Fibroblast of lung (primary cell): ENCODE data around the gene MIEN1. TPM values are rescaled to one million over a fixed set of nuclear protein-coding genes. Genes with fewer than 3 reads are reported as not detected.

Experiments used
- DNase-seq, 2 donors: peaks; one replicate each; pipeline versions ENCODE4 v3.0.0 to v3.0.0-alpha.2; 2010; ENCODE audit warnings: low read depth in 2 of 2
- H2AFZ ChIP-seq: 2 replicates; pipeline ENCODE4 v1.5.1; 2012; ENCODE audit warnings: low read length, control low read depth, inconsistent platforms
- H3K27ac ChIP-seq: 2 replicates; pipeline ENCODE4 v1.5.1; 2011; ENCODE audit warnings: low read length, control low read depth; ENCODE audit not compliant: insufficient read depth
- H3K27me3 ChIP-seq: 2 replicates; pipeline ENCODE4 v1.5.1; 2011; ENCODE audit warnings: mild to moderate bottlenecking, low read length; ENCODE audit not compliant: control insufficient read depth, insufficient read depth
- H3K36me3 ChIP-seq: 2 replicates; pipeline ENCODE4 v1.5.1; 2011; ENCODE audit warnings: low read length; ENCODE audit not compliant: control insufficient read depth, insufficient read depth
- H3K4me1 ChIP-seq: 2 replicates; pipeline ENCODE4 v1.5.1; 2011; ENCODE audit warnings: low read length; ENCODE audit not compliant: control insufficient read depth, insufficient read depth; ENCODE audit errors: extremely low read depth
- H3K4me2 ChIP-seq: 2 replicates; pipeline ENCODE4 v1.5.1; 2011; ENCODE audit warnings: low read length, control low read depth; ENCODE audit not compliant: insufficient read depth; ENCODE audit errors: extremely low read depth
- H3K4me3 ChIP-seq, 4 experiments: fragments of 200-600 bp in 1 of 4; sonication (generic) in 1 of 4; replicated peaks in 1 of 4; 2 replicates each; pipeline ENCODE4 v1.5.1; 2011 to 2016; ENCODE audit warnings: low read length in 4 of 4, low read depth in 3 of 4, mild to moderate bottlenecking in 3 of 4, control low read depth in 2 of 4, inconsistent platforms in 1 of 4, mixed read lengths in 1 of 4; ENCODE audit not compliant: insufficient read depth in 1 of 4; ENCODE audit errors: control extremely low read depth in 1 of 4
- H3K79me2 ChIP-seq: 2 replicates; pipeline ENCODE4 v1.5.1; 2012; ENCODE audit warnings: mild to moderate bottlenecking, low read length, inconsistent platforms; ENCODE audit not compliant: control insufficient read depth, insufficient read depth
- H3K9ac ChIP-seq: 2 replicates; pipeline ENCODE4 v1.5.1; 2011; ENCODE audit warnings: mild to moderate bottlenecking, low read length, control low read depth; ENCODE audit not compliant: insufficient read depth
- H3K9me3 ChIP-seq: 2 replicates; pipeline ENCODE4 v1.5.1; 2012; ENCODE audit warnings: low read depth, low read length; ENCODE audit not compliant: control insufficient read depth, insufficient read depth
- H4K20me1 ChIP-seq: 2 replicates; pipeline ENCODE4 v1.5.1; 2011; ENCODE audit warnings: low read length; ENCODE audit not compliant: control insufficient read depth, insufficient read depth; ENCODE audit errors: extremely low read depth
- CTCF ChIP-seq, 2 donors: IDR thresholded peaks in 1 of 2; conservative IDR thresholded peaks in 1 of 2; 1 replicate in 1 of 2; 2 replicates in 1 of 2; pipeline ENCODE4 v1.5.1; 2011 to 2012; ENCODE audit warnings: low read length in 2 of 2, control low read depth in 1 of 2, inconsistent platforms in 1 of 2, low read depth in 1 of 2, mild to moderate bottlenecking in 1 of 2
- EZH2 ChIP-seq: IDR thresholded peaks from 2 replicates; pipeline ENCODE4 v1.5.1; 2012; ENCODE audit warnings: low read length, control low read depth, mild to moderate bottlenecking; ENCODE audit errors: missing control alignments
- polyA plus RNA-seq, 2 donors: library from polyadenylated mRNA; depleted of rRNA in 1 of 2; stranded (reverse) in 1 of 2; unstranded in 1 of 2; fragments of >200 nt; gene quantifications; 2 replicates each; pipeline ENCODE4 v1.2.1, GENCODE V29; 2011 to 2012; ENCODE audit warnings: missing spikeins in 1 of 2
- total RNA-seq: library from RNA; depleted of rRNA; stranded (reverse); fragments of >200 nt; gene quantifications from 2 replicates; pipeline ENCODE4 v1.2.1, GENCODE V29; 2014

Gene MIEN1
- total and polyA plus RNA-seq, 2 donors (not counting 1 experiment from before 2014, with no cell fraction given), result 25.6 to 58.0 TPM

- Histone ChIP-seq H3K36me3 (no peaks in the 10 kb centered on the region), H3K79me2 (no peaks in the 10 kb centered on the region), H3K4me2 (no peak overlapping the region), H3K4me1 (peaks cover 8% of the 10 kb centered on the region), H2AFZ (no peak overlapping the region), H3K27ac (no peak overlapping the region), H4K20me1 (no peaks in the 10 kb centered on the region), H3K27me3 (peaks cover 9% of the 10 kb centered on the region), H3K9me3 (no peaks in the 10 kb centered on the region), H3K9ac (no peak overlapping the region), H3K4me3 (no peak overlapping the region)
- TF ChIP-seq CTCF (conservative IDR thresholded peaks at IDR 0.05 in 1 of 2, IDR thresholded peaks at IDR 0.05 in 1 of 2; ENCODE audit: low read depth in 1 of 2, low read length in 2 of 2) (no peak), EZH2 (no peak)
- DNase-seq, result no peak
Measured at GRCh38 chr17:39742126-39742855, 12.0 kb upstream of the MIEN1 start.

- Histone ChIP-seq H3K9ac (no peak overlapping the region), H4K20me1 (no peaks in the 10 kb centered on the region), H3K4me2 (peak overlapping the region; percentile 25), H3K4me1 (peaks cover 8% of the 10 kb centered on the region), H3K27ac (no peak overlapping the region), H3K36me3 (no peaks in the 10 kb centered on the region), H3K4me3 (no peak overlapping the region), H3K9me3 (no peaks in the 10 kb centered on the region), H3K79me2 (no peaks in the 10 kb centered on the region), H3K27me3 (peaks cover 9% of the 10 kb centered on the region), H2AFZ (peak overlapping the region; percentile 8)
- peak; percentile 11 to 50 for DNase-seq
- TF ChIP-seq EZH2 (no peak), CTCF (conservative IDR thresholded peaks at IDR 0.05 in 1 of 2, IDR thresholded peaks at IDR 0.05 in 1 of 2; ENCODE audit: low read depth in 1 of 2, low read length in 2 of 2) (no peak)
Measured at GRCh38 chr17:39740357-39741111, 10.2 kb upstream of the MIEN1 start.

- H3K4me2 ChIP-seq, result peak overlapping the region; percentile 25
- H3K9ac ChIP-seq, result no peak overlapping the region
- TF ChIP-seq CTCF (conservative IDR thresholded peaks at IDR 0.05 in 1 of 2, IDR thresholded peaks at IDR 0.05 in 1 of 2; ENCODE audit: low read depth in 1 of 2, low read length in 2 of 2), result no peak
- TF ChIP-seq EZH2, result peak; percentile 6
- H3K4me3 ChIP-seq, result no peak overlapping the region
- peaks cover 9% of the 10 kb centered on the region for H3K27me3 ChIP-seq
- H3K79me2 ChIP-seq, result no peaks in the 10 kb centered on the region
- no peaks in the 10 kb centered on the region for H3K9me3 ChIP-seq
- H4K20me1 ChIP-seq, result no peaks in the 10 kb centered on the region
- no peaks in the 10 kb centered on the region for H3K36me3 ChIP-seq
- no peak for DNase-seq
- H2AFZ ChIP-seq, result peak overlapping the region; percentile 55
- H3K27ac ChIP-seq, result no peak overlapping the region
- H3K4me1 ChIP-seq, result peaks cover 8% of the 10 kb centered on the region
Measured at GRCh38 chr17:39739885-39740356, 9.6 kb upstream of the MIEN1 start.
